T-helper 2 cell treated with Interferon-gamma antibody and Interleukin-4, amounts not matched to agents 5 μg/mL and 100 μg/mL, for 36 hours (primary cell): ENCODE measurements around the gene SPRR3.

ENCODE experiments used
- DNase-seq: peaks from one replicate; pipeline ENCODE4 v3.0.0; 2021; ENCODE audit warnings: low spot score
- H3K27ac Mint-ChIP-seq: one replicate; pipeline ENCODE4 v1.8.0; 2021; ENCODE audit warnings: mild to moderate bottlenecking, mixed read lengths
- H3K27me3 Mint-ChIP-seq: one replicate; pipeline ENCODE4 v1.8.0; 2021; ENCODE audit warnings: low read depth, mixed read lengths
- H3K36me3 Mint-ChIP-seq: one replicate; pipeline ENCODE4 v1.8.0; 2021; ENCODE audit warnings: low read depth, mixed read lengths
- H3K4me1 Mint-ChIP-seq: one replicate; pipeline ENCODE4 v1.8.0; 2021; ENCODE audit warnings: low read depth, mixed read lengths
- H3K4me3 Mint-ChIP-seq: one replicate; pipeline ENCODE4 v1.8.0; 2022; ENCODE audit warnings: mild to moderate bottlenecking, moderate library complexity, mixed read lengths
- H3K9me3 Mint-ChIP-seq: one replicate; pipeline ENCODE4 v1.8.0; 2021; ENCODE audit warnings: mixed read lengths

The SPRR3 gene

GRCh38 chr1:153040950-153041631 lies 39.5 kb downstream of the SPRR3 start, which contains the start of gene SPRR2D:
Gene SPRR2D (minus strand): TSS chr1:153041120. CDS start chr1:153040346, 774 bp downstream.
- no peaks in the 10 kb centered on the region for H3K4me1 Mint-ChIP-seq
- no peaks in the 10 kb centered on the region for H3K9me3 Mint-ChIP-seq
- no peak within 1 kb of the TSS for H3K27ac Mint-ChIP-seq
- peaks cover 9% of the 10 kb centered on the region for H3K27me3 Mint-ChIP-seq
- no peak within 1 kb of the TSS for H3K4me3 Mint-ChIP-seq
- H3K36me3 Mint-ChIP-seq, result no peaks in the 10 kb centered on the region
- DNase-seq, result no peak

- Mint-ChIP-seq H3K36me3 (no peaks in the 10 kb centered on the region), H3K4me1 (no peaks in the 10 kb centered on the region), H3K27ac (no peak overlapping the region), H3K4me3 (no peak overlapping the region), H3K27me3 (peaks cover 9% of the 10 kb centered on the region), H3K9me3 (no peaks in the 10 kb centered on the region)
- no peak for DNase-seq
Observed at GRCh38 chr1:153049211-153049610, 47.7 kb downstream of the SPRR3 start.
